ENCODE measurements around the gene CASKIN1.
A peak's percentile ranks its signal among the peaks of the same experiment; 100 is the strongest.
"Not testable (repeated sequence)": the region's sequence is repeated elsewhere in the genome, so short reads cannot be mapped to it uniquely, and the experiment has no call there.

The CASKIN1 gene, protein sequence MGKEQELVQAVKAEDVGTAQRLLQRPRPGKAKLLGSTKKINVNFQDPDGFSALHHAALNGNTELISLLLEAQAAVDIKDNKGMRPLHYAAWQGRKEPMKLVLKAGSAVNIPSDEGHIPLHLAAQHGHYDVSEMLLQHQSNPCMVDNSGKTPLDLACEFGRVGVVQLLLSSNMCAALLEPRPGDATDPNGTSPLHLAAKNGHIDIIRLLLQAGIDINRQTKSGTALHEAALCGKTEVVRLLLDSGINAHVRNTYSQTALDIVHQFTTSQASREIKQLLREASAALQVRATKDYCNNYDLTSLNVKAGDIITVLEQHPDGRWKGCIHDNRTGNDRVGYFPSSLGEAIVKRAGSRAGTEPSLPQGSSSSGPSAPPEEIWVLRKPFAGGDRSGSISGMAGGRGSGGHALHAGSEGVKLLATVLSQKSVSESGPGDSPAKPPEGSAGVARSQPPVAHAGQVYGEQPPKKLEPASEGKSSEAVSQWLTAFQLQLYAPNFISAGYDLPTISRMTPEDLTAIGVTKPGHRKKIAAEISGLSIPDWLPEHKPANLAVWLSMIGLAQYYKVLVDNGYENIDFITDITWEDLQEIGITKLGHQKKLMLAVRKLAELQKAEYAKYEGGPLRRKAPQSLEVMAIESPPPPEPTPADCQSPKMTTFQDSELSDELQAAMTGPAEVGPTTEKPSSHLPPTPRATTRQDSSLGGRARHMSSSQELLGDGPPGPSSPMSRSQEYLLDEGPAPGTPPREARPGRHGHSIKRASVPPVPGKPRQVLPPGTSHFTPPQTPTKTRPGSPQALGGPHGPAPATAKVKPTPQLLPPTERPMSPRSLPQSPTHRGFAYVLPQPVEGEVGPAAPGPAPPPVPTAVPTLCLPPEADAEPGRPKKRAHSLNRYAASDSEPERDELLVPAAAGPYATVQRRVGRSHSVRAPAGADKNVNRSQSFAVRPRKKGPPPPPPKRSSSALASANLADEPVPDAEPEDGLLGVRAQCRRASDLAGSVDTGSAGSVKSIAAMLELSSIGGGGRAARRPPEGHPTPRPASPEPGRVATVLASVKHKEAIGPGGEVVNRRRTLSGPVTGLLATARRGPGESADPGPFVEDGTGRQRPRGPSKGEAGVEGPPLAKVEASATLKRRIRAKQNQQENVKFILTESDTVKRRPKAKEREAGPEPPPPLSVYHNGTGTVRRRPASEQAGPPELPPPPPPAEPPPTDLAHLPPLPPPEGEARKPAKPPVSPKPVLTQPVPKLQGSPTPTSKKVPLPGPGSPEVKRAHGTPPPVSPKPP (N-terminal part only)

DNA sequence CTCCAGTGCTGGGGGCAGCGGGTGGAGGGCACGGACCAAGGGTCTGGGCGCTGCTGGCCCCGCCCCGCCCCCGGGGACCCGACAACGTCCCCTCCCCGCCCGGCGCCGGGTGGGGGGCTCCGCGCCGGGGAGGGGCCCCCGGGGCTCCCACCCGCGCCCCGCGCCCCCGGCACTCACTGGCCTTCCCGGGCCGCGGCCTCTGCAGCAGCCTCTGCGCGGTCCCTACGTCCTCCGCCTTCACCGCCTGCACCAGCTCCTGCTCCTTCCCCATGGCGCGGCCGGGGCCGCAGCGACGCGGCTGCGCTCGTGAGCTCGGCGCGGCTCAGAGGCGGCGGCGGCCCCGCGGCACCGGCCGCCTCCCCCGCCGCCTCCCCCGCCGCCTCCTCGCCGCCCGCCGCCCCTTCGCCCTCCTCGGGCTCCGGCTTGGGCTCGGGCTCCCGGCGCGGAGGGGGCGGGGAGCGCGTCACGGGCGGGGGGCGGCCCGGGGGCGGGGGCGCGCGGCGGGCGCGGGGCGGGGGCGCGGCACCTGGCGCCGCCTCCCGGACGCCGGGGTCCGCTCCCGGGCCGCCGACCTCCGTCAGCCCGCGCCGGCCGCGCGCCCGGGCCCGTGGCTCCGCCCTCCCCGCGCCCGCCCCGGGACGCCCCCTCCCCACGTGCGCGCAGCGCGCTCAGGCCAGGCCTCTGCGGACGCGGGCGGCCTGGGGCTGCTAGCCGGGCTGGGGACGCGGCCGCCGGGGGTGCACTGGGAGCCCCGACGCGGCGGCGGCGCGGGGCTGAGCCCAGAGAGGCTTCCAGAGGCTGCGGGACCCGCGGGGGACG, at the start of gene CASKIN1:
CASKIN1 (minus strand) TSS at position 444 of the 819 bp plus-strand sequence; CDS start at position 271, 173 bp downstream.
- peak; percentile 55 for DNase-seq

DNA sequence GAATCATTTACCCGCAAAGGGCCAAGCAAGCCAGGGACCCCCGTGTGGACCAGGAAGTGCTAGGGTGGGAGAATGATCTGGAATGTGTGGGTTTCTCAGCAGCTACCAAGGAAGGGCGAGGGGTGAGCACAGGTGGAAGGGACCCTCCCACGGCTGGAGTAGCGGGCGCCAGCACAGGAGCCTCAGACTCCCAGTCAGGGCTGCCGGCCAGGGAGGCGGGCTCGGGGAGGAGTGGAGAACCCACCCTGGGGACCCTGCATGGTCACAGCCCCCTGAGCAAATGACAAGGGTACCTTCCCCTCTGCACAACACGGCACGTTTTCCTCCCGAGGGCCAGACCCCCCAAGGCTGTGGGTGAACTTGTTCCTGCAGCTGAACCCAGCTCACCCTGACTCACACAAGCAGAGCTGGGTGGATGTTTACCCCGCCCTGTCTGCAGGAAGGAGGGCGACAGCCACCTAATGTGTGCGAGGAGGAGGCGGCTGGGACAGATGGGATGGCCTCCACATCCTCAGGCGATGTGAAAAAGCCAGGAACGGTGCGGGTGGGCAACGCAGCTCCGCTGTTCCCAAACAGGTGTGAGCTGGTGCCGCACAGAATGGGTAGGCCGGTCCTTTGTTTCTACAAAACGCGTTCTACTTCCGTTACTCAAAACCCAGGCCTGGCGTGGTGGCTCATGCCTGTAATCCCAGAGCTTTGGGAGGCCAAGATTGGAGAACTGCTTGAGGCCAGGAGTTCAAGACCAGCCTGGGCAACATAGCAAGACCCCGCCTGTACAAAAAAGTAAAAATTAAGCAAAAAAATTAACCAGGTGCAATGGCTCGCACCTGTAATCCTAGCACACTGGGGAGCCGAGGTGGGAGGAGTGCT, 48.8 kb upstream of the CASKIN1 start:
- DNase-seq = no peak

DNA sequence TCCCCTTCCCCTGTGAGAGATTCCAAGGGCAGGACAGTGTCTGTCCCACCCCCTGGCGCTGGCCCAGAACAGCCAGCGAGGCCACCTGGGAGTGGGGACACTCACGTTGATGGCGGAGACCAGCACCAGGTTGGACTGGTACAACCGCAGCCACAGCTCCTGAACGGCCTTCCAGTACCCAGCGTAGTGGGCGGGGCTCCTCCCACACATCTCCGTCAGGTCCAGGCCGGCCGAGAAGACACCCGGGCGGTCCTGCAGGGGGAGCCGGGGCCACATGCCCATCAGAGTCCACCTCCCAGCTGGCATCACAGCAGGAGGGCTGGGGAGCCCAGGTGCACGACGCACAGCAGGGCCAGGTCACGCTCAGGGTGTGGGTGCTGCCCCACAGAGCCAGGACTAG, 47.9 kb upstream of the CASKIN1 start:
- DNase-seq = no peak

DNA sequence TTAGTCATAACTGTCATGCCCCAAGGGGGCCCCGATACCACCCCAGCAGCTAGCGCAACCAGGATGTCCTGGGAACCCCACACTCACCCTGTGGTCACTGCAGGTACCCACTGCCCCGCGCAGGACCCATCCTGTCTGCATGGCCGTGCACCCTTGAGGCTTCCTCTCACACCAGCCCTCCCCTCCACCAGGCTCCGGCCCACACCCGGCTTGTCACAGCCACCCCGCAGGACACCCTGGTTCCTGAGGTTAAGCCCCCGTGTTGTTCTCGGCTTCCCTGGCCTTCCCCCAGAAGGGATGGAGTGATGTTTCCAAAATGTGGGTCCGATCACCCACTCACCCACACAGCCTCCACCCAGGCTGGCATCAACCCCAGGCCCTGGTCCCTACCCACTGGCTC, 47.4 kb upstream of the CASKIN1 start:
- no peak for DNase-seq

DNA sequence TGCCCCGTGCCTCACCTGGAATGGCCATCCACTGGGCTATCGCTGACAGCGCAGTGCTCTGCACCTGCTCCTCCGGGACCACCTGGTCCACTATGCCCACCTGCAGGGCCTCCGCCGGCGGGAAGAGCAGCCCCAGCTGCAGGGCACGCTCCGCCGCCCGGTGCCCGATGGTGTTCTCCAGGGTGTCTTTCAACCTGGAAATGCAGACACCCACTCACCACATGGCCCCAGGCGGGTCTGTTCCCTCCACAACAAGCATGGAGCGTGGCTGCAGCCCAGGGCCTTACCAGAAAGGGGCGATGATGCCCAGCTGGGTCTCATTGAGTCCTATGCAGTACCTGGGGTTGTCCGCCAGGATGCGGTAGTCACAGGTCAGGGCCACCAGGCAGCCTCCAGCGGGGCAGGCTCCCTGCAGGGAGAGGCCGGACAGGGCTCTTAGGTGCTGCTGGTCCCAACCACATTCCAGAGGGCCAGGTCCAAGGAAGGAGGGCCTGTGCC, 46.7 kb upstream of the CASKIN1 start:
- peak; percentile 16 for DNase-seq

DNA sequence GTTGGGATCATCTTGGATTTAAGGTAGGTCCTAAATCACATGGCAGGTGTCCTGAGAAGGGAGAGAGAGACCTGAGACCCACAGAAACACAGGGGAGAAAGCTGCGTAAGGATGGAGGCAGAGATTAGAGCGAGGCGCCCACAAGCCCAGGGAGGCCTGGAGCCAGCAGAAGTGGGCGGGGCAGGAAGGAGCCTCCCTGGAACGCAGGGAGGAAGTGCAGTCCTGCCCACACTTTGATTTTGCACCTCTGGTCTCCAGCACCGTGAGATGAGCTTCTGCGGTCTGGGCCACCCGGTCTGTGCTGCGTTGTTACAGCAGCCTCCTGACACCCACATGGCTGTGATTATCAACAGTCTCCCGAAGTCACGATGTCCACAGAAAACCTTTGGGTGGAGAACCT, 46.2 kb upstream of the CASKIN1 start:
- DNase-seq = no peak

DNA sequence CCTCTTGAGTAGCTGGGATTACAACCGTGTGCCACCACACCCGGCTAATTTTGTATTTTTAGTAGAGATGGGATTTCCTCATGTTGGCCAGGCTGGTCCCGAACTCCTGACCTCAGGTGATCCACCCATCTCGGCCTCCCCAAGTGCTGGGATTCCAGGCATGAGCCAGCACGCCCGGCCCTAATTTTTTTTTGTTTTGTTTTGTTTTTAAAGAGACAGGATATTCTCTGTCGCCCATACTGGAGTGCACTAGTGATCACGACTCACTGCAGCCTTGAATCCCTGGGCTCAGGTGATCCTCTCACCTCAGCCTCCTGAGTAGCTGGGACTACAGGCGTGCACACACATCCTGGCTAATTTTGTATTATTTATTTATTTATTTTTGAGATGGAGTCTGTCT, 43.9 kb upstream of the CASKIN1 start:
- DNase-seq = not testable (repeated sequence)

DNA sequence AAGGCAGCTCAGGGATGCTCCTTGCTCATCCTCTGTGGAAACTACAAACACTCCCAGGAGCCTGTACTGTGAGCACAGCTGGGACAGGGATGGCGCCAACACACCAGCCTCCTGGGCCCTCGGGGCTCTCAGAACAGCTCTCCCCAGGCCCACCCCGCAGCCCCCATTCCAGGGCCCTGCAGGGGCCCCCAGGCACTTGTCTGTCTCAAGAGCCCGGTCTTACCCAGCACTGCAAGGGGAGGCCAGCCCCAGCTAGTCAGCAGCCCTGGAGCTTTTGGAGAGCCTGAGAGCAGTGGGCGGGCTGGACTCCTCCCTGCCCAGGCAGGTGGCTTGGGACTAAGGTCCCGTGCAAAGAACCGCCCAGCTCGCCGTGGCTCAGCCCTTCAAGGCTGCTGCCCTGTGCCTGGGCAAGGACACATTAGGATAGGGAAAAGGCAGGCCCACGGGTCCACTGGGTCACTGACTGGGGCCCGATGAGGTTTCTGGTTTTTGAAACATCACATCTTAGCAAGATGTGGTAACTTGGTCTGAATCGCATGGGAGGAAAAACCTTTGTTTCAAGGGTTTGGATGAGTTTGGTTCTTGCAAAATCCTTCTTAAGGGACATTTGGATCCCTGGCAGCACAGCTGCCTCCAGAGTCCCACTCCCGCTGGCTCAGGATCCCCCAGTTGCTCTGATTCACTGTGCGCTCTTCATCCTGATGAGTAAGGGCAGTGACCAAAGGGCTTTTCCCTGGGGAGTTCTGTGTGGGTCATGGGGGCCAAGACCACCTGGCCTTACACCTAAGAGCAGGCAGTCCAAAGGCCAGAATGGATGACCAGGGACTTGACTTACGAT, 42.7 kb upstream of the CASKIN1 start:
- peak; percentile 22 for DNase-seq

DNA sequence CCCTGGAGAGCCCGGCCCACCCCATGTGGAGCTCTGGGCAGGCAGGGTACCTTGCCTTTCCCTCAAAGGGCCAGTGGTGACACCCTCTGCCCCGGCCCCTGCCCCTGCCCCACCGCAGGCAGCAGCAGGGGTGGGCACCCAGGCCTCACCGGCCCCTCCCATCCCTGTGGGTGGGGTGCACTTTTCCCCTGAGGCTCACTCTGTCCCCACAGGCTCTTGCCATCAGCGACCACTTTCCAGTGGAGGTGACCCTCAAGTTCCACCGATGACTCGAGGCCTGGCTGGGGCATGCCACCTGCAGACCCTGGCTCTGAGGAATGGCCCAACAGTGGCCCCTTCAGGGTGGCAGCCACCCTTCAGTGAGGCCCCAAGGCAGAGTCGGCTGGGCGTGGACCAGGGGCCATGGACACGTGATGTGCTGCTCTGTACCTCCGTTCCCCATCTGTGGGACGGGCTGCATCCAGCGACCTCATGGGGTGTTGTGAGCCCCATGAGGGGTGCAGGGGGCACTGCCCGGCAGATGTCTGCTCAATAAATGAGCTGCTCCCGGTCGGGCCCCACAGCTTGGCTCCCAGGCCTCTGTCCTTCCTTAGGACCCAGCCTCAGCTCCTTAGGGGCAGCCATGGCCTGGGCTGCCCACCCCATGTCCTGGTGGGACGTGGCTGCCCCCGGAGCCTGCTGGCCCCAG, 41.9 kb upstream of the CASKIN1 start:
- peak; percentile 29 for DNase-seq

DNA sequence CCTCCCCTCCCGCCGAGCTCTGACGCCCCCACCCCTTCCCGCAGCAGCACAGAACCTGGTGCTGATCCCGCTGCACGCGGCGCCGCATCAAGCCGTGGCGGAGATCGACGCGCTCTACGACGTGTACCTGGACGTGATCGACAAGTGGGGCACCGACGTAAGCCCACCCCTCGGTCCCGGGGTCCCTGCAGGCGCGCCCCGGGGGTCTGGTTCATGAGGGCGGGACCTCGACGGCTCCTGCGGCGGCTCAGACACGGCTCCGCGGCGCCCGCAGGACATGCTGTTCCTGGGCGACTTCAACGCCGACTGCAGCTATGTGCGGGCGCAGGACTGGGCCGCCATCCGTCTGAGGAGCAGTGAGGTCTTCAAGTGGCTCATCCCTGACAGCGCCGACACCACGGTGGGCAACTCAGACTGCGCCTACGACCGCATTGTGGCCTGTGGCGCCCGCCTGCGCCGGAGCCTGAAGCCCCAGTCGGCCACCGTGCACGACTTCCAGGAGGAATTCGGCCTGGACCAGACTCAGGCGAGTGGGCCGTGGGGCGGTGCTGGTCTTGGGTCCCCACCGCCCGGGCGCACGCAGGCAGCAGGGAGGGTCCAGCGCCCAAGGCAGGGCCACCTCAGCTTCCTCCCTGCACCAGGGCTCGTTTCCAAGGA, 41.2 kb upstream of the CASKIN1 start:
- peak; percentile 24 for DNase-seq

DNA sequence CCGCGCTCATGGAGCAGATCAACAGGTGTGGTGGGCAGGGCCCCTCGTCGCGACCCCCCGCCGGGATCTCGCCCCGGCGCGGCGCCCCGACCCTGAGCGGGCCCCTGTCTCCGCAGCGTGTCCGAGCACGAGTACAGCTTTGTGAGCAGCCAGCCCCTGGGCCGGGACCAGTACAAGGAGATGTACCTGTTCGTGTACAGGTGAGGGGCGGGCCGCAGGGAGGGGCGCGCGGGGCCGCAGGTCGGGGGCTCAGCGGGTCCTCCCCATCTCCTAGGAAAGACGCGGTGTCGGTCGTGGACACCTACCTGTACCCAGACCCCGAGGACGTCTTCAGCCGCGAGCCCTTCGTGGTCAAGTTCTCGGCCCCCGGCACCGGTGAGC, 40.7 kb upstream of the CASKIN1 start:
- no peak for DNase-seq

DNA sequence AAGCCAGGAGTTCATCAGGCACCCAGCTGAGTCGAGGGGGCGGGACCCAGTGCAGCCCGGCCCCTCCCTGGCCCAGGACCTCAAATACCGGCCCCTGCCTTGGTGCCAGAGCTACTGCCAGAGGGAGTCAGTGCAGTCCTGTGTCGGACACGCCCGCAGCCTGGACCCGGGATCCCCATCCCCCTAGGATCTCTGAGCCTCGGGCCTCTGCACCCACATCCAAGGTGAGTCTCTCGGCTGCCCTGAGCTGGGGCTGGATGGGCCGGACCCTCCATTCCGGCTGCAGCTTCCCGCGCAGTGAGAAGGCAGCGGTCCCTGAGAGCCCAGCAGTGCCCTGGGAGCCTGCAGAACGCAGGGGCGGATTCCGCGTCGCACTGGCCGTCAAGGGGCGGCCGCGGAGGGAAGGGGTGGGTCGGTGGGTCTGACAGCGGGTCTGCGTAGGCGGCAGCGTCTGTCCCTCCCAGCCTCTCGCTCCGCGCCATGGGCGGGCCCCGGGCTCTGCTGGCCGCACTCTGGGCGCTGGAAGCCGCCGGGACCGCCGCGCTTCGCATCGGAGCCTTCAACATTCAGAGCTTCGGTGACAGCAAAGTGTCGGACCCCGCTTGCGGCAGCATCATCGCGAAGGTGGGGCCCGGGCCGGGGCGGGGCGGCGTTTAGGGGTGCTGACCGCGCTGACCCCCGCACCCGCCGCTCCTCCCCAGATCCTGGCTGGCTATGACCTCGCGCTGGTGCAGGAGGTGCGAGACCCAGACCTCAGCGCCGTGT, 40.1 kb upstream of the CASKIN1 start, which contains the start of gene DNASE1L2:
DNASE1L2 (plus strand) TSS at position 108 of the 765 bp plus-strand sequence; CDS start at position 481, 373 bp downstream.
- DNase-seq = peak; percentile 51

DNA sequence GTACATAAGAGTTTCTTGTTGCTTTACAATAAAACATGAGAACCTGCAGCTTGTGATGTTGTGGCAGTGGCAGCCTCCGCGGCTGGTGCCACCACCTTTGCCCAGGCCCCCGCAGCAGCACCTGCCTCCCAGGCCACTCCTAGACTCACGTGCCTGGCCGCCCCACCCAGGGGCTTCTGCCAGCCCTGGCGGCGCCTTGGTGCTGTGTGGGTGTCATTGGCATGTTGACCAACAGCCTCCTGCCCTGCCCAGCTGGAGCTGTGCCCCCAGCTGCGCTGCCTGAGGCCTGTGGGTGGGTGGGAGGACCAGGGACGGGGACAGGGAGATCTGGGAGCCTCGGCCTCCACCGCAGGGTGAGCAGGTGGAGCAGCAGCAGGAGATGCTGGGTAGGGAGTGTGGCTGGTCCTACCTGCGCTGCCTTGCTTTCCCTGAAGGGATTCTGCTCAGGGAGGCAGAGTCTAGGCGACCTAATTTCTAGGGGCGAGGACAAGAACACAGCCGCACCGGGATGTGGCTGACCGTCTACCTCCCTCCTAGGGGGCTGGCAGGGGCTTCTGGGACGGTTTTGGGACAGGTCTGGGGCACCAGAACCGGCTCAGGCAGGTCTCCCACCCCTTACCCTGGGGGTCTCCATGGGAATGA, 39.4 kb upstream of the CASKIN1 start:
- DNase-seq = no peak

DNA sequence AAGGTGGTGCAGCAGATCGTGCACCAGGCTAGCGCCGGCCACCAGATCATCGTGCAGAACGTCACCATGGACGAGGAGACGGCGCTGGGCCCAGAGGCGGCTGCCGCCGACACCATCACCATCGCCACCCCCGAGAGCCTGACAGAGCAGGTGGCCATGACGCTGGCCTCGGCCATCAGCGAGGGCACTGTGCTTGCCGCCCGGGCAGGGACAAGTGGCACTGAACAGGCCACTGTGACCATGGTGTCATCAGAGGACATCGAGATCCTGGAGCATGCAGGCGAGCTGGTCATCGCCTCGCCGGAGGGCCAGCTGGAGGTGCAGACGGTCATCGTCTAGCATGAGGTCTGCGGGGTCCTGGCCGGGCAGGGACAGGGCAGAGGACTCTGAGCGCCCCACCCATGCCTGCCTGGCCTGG, 38.8 kb upstream of the CASKIN1 start:
- no peak for DNase-seq

DNA sequence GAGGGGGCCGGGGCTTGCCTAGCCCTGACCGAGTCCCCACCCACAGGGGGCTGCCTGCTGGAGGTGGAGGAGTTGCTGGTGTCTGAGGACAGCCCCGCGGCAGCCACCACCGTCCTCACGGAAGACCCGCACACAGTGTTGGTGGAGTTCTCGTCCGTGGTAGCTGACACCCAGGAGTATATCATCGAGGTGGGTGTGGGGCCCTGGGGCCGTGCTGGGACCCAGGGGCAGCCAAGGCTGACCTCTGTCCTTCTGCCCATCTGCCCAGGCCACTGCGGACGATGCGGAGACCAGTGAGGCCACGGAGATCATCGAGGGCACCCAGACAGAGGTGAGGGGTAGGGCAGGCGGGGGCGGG, 38.4 kb upstream of the CASKIN1 start:
- no peak for DNase-seq

DNA sequence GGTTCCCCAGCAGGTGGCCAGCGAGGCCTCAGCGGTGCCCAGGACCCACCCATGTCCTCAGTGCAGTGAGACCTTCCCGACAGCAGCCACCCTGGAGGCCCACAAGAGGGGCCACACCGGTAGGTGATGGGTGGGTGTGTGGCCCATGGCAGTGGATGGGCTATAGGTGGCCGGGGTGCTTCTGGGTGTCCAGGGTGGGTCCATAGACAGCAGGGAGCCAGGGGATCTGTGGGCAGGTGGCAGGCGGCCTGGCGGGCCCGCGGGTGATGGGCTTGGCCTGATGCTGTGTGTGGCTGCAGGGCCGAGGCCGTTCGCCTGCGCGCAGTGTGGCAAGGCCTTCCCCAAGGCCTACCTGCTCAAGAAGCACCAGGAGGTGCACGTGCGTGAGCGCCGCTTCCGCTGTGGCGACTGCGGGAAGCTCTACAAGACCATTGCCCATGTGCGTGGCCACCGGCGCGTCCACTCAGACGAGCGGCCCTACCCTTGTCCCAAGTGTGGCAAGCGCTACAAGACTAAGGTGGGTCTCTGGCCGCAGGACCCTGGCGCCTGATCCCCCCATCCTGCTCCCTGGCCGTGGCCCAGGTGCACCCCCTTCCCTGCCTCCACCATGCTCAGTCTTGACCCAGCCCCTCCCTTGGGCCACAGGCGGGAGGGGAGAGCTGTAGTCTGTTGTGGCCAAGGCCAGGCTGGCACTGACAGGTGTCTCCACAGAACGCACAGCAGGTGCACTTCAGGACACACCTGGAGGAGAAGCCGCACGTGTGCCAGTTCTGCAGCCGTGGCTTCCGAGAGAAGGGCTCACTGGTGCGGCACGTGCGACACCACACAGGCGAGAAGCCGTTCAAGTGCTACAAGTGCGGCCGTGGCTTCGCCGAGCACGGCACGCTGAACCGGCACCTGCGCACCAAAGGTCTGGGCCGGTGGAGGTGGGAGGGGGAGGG, 37.7 kb upstream of the CASKIN1 start:
- no peak for DNase-seq
